ENCODE results near the gene OSBPL6.

The OSBPL6 gene

GRCh38 chr2:178286636-178287035, 92.3 kb downstream of the OSBPL6 start:
- Mint-ChIP-seq H3K4me1 (no peaks in the 10 kb centered on the region), H3K27ac (no peak overlapping the region), H3K4me3 (no peak overlapping the region), H3K27me3 (peaks cover 10% of the 10 kb centered on the region), H3K9me3 (no peaks in the 10 kb centered on the region)
- no peak for DNase-seq
- ATAC-seq: no peak

- Mint-ChIP-seq H3K4me1 (no peaks in the 10 kb centered on the region), H3K27ac (no peak overlapping the region), H3K27me3 (peaks cover 10% of the 10 kb centered on the region), H3K9me3 (no peaks in the 10 kb centered on the region), H3K4me3 (no peak overlapping the region)
- no peak for DNase-seq
- ATAC-seq: no peak
These were observed 93.5 kb downstream of the OSBPL6 start for GRCh38 chr2:178287652-178288344.

GRCh38 chr2:178291703-178292102, 97.4 kb downstream of the OSBPL6 start:
- Mint-ChIP-seq H3K4me3 (no peak overlapping the region), H3K9me3 (no peaks in the 10 kb centered on the region), H3K27me3 (peaks cover 18% of the 10 kb centered on the region), H3K4me1 (no peaks in the 10 kb centered on the region), H3K27ac (no peak overlapping the region)
- DNase-seq (no peak), ATAC-seq (no peak)

- Mint-ChIP-seq H3K4me1 (no peaks in the 10 kb centered on the region), H3K4me3 (no peak overlapping the region), H3K27ac (no peak overlapping the region), H3K27me3 (peaks cover 18% of the 10 kb centered on the region), H3K9me3 (no peaks in the 10 kb centered on the region)
- no peak for DNase-seq
- no peak for ATAC-seq
These were observed 98.3 kb downstream of the OSBPL6 start for GRCh38 chr2:178292586-178292985.

- peaks cover 9% of the 10 kb centered on the region for H3K27me3 Mint-ChIP-seq
- no peaks in the 10 kb centered on the region for H3K4me1 Mint-ChIP-seq
- no peak overlapping the region for H3K4me3 Mint-ChIP-seq
- no peak for DNase-seq
- no peaks in the 10 kb centered on the region for H3K9me3 Mint-ChIP-seq
- H3K27ac Mint-ChIP-seq: no peak overlapping the region
- ATAC-seq: no peak
These were observed 100.8 kb downstream of the OSBPL6 start for GRCh38 chr2:178295115-178295514.

- ATAC-seq: no peak
- H3K27ac Mint-ChIP-seq: no peak overlapping the region
- H3K27me3 Mint-ChIP-seq: peaks cover 9% of the 10 kb centered on the region
- H3K4me3 Mint-ChIP-seq: no peak overlapping the region
- H3K4me1 Mint-ChIP-seq: no peaks in the 10 kb centered on the region
- H3K9me3 Mint-ChIP-seq: no peaks in the 10 kb centered on the region
- no peak for DNase-seq
These were observed 101.6 kb downstream of the OSBPL6 start for GRCh38 chr2:178295906-178296305.

- ATAC-seq (no peak), DNase-seq (no peak)
- Mint-ChIP-seq H3K4me1 (no peaks in the 10 kb centered on the region), H3K4me3 (no peak overlapping the region), H3K27ac (no peak overlapping the region), H3K27me3 (peaks cover 9% of the 10 kb centered on the region), H3K9me3 (no peaks in the 10 kb centered on the region)
These were observed 102.2 kb downstream of the OSBPL6 start for GRCh38 chr2:178296394-178297090.

- Mint-ChIP-seq H3K4me3 (no peak overlapping the region), H3K27ac (no peak overlapping the region), H3K27me3 (peaks cover 9% of the 10 kb centered on the region)
These were observed 102.7 kb downstream of the OSBPL6 start for GRCh38 chr2:178297091-178297411.

GRCh38 chr2:178298785-178299212, 104.5 kb downstream of the OSBPL6 start:
- Mint-ChIP-seq H3K4me1 (no peaks in the 10 kb centered on the region), H3K4me3 (no peak overlapping the region), H3K27ac (no peak overlapping the region), H3K9me3 (no peaks in the 10 kb centered on the region), H3K27me3 (peaks cover 9% of the 10 kb centered on the region)
- DNase-seq (no peak), ATAC-seq (no peak)

More at GRCh38 chr2:178297091-178297411, 102.7 kb downstream of the OSBPL6 start:
- DNase-seq (no peak), ATAC-seq (no peak)
- H3K4me1 Mint-ChIP-seq: no peaks in the 10 kb centered on the region
- H3K9me3 Mint-ChIP-seq: no peaks in the 10 kb centered on the region

- Mint-ChIP-seq H3K4me3 (no peak overlapping the region), H3K9me3 (no peaks in the 10 kb centered on the region), H3K4me1 (no peaks in the 10 kb centered on the region), H3K27ac (no peak overlapping the region), H3K27me3 (no peaks in the 10 kb centered on the region)
- ATAC-seq: no peak
- DNase-seq: no peak
These were observed 107.4 kb downstream of the OSBPL6 start for GRCh38 chr2:178301649-178302238.

GRCh38 chr2:178304333-178304732, 110.0 kb downstream of the OSBPL6 start:
- ATAC-seq (no peak), DNase-seq (no peak)
- H3K27ac Mint-ChIP-seq: no peak overlapping the region
- H3K9me3 Mint-ChIP-seq: no peaks in the 10 kb centered on the region
- no peak overlapping the region for H3K4me3 Mint-ChIP-seq
- H3K4me1 Mint-ChIP-seq: no peaks in the 10 kb centered on the region
- peaks cover 4% of the 10 kb centered on the region for H3K27me3 Mint-ChIP-seq

GRCh38 chr2:178306352-178307073, 112.2 kb downstream of the OSBPL6 start:
- Mint-ChIP-seq H3K27ac (no peak overlapping the region), H3K4me3 (no peak overlapping the region), H3K9me3 (no peaks in the 10 kb centered on the region), H3K4me1 (no peaks in the 10 kb centered on the region), H3K27me3 (peaks cover 17% of the 10 kb centered on the region)
- ATAC-seq (peak; percentile 80), DNase-seq (peak; percentile 12 to 26)

- DNase-seq (no peak), ATAC-seq (no peak)
- H3K4me3 Mint-ChIP-seq: no peak overlapping the region
- no peaks in the 10 kb centered on the region for H3K9me3 Mint-ChIP-seq
- peaks cover 21% of the 10 kb centered on the region for H3K27me3 Mint-ChIP-seq
- no peaks in the 10 kb centered on the region for H3K4me1 Mint-ChIP-seq
- no peak overlapping the region for H3K27ac Mint-ChIP-seq
These were observed 113.3 kb downstream of the OSBPL6 start for GRCh38 chr2:178307650-178308049.

GRCh38 chr2:178309541-178309940, 115.2 kb downstream of the OSBPL6 start:
- ATAC-seq (no peak), DNase-seq (no peak)
- Mint-ChIP-seq H3K4me1 (no peaks in the 10 kb centered on the region), H3K9me3 (no peaks in the 10 kb centered on the region), H3K27ac (no peak overlapping the region), H3K4me3 (no peak overlapping the region), H3K27me3 (peaks cover 21% of the 10 kb centered on the region)

GRCh38 chr2:178315078-178315477, 120.8 kb downstream of the OSBPL6 start:
- no peaks in the 10 kb centered on the region for H3K9me3 Mint-ChIP-seq

GRCh38 chr2:178315488-178315948, 121.2 kb downstream of the OSBPL6 start:
- DNase-seq (no peak), ATAC-seq (no peak)
- H3K4me3 Mint-ChIP-seq: no peak overlapping the region
- peaks cover 23% of the 10 kb centered on the region for H3K27me3 Mint-ChIP-seq
- H3K4me1 Mint-ChIP-seq: no peaks in the 10 kb centered on the region
- no peaks in the 10 kb centered on the region for H3K9me3 Mint-ChIP-seq
- no peak overlapping the region for H3K27ac Mint-ChIP-seq

More at GRCh38 chr2:178315078-178315477, 120.8 kb downstream of the OSBPL6 start:
- Mint-ChIP-seq H3K4me3 (no peak overlapping the region), H3K27ac (no peak overlapping the region), H3K4me1 (no peaks in the 10 kb centered on the region), H3K27me3 (peaks cover 24% of the 10 kb centered on the region)
- ATAC-seq (no peak), DNase-seq (no peak)
